Activated naive CD4-positive, alpha-beta T cell treated with anti-CD3 and anti-CD28 coated beads for 36 hours (primary cell): ENCODE results near the gene ESYT1. TPM values are rescaled to one million over a fixed set of nuclear protein-coding genes. Genes with fewer than 3 reads are reported as not detected.

Source experiments
- CTCF ChIA-PET: fragments of 350-600 bp; sonication (Branson Sonifier 250); formaldehyde crosslinking; loops from one replicate; lab custom pipeline; 2021; ENCODE audit warnings: antibody characterized with exemption; lab: Charles Lee
- DNase-seq: peaks from one replicate; pipeline ENCODE4 v3.0.0-alpha.2; 2020
- H3K27ac Mint-ChIP-seq: one replicate; pipeline ENCODE4 v1.8.0; 2021; ENCODE audit warnings: mild to moderate bottlenecking, mixed read lengths
- H3K27me3 Mint-ChIP-seq: one replicate; pipeline ENCODE4 v1.8.0; 2021; ENCODE audit warnings: low read depth, mixed read lengths
- H3K36me3 Mint-ChIP-seq: one replicate; pipeline ENCODE4 v1.8.0; 2021; ENCODE audit warnings: low read depth, mixed read lengths
- H3K4me1 Mint-ChIP-seq: one replicate; pipeline ENCODE4 v1.8.0; 2021; ENCODE audit warnings: low read depth, mixed read lengths
- H3K4me3 Mint-ChIP-seq: one replicate; pipeline ENCODE4 v1.8.0; 2021; ENCODE audit warnings: mild to moderate bottlenecking, moderate library complexity, mixed read lengths
- H3K9me3 Mint-ChIP-seq: one replicate; pipeline ENCODE4 v1.8.0; 2021; ENCODE audit warnings: mixed read lengths
- intact Hi-C: fragments of 100-400 bp; cut with micrococcal nuclease; formaldehyde crosslinking; loops from one replicate; pipeline ENCODE4 v1.15.1; 2023
- total RNA-seq, 2 experiments: library from RNA; stranded (reverse); gene quantifications; one replicate each; pipeline ENCODE4 v1.2.3, GENCODE V29; 2021

Gene ESYT1
- total RNA-seq, 2 experiments from 2014 or later: 87.4 to 88.9 TPM

GRCh38 chr12:56169229-56169759, 41.2 kb downstream of the ESYT1 start:
- intact Hi-C loops: no loop called here
- Mint-ChIP-seq H3K9me3 (no peaks in the 10 kb centered on the region), H3K36me3 (peaks cover 46% of the 10 kb centered on the region), H3K27ac (peak overlapping the region; percentile 33), H3K4me3 (no peak overlapping the region), H3K4me1 (no peaks in the 10 kb centered on the region), H3K27me3 (no peaks in the 10 kb centered on the region)
- DNase-seq: no peak
- CTCF ChIA-PET: interaction anchor here (0.6 to 0.7 kb wide), 2 partner anchors 42 to 115 kb away, joined by 3 to 4 read pairs; no protein-coding TSS in a partner anchor

GRCh38 chr12:56172839-56173238, 44.8 kb downstream of the ESYT1 start:
- CTCF ChIA-PET: interaction anchor here (1.0 kb wide), 1 partner anchor 55 kb away, joined by 3 read pairs; the partner anchor contains the start of gene ZC3H10
- H3K27me3 Mint-ChIP-seq: no peaks in the 10 kb centered on the region
- intact Hi-C loops: no loop called here
- no peaks in the 10 kb centered on the region for H3K4me1 Mint-ChIP-seq
- H3K9me3 Mint-ChIP-seq: no peaks in the 10 kb centered on the region
- H3K4me3 Mint-ChIP-seq: no peak overlapping the region
- DNase-seq: no peak
- H3K27ac Mint-ChIP-seq: no peak overlapping the region
- peaks cover 47% of the 10 kb centered on the region for H3K36me3 Mint-ChIP-seq

GRCh38 chr12:56178347-56178746, 50.3 kb downstream of the ESYT1 start:
- DNase-seq: no peak
- Mint-ChIP-seq H3K4me3 (no peak overlapping the region), H3K9me3 (no peaks in the 10 kb centered on the region), H3K27me3 (no peaks in the 10 kb centered on the region), H3K4me1 (no peaks in the 10 kb centered on the region), H3K36me3 (peaks cover 46% of the 10 kb centered on the region), H3K27ac (no peak overlapping the region)
- intact Hi-C loops: no loop called here
- CTCF ChIA-PET: interaction anchor here (0.7 to 1.4 kb wide), 3 partner anchors 11 to 16 kb away, joined by 3 to 6 read pairs (median 3); partner anchors contain the start of gene SMARCC2

GRCh38 chr12:56186957-56187356, 58.9 kb downstream of the ESYT1 start:
- Mint-ChIP-seq H3K9me3 (no peaks in the 10 kb centered on the region), H3K27ac (no peak overlapping the region)

GRCh38 chr12:56188131-56188777, 60.2 kb downstream of the ESYT1 start:
- H3K27me3 Mint-ChIP-seq: no peaks in the 10 kb centered on the region
- H3K36me3 Mint-ChIP-seq: peaks cover 17% of the 10 kb centered on the region
- peak overlapping the region; percentile 83 for H3K4me3 Mint-ChIP-seq
- peak; percentile 23 for DNase-seq
- H3K4me1 Mint-ChIP-seq: peaks cover 30% of the 10 kb centered on the region
- peak overlapping the region; percentile 80 for H3K27ac Mint-ChIP-seq
- CTCF ChIA-PET: interaction anchor here (0.6 to 4.7 kb wide), 23 partner anchors 7 to 455 kb away, joined by 3 to 86 read pairs (median 6); partner anchors contain the start of genes ANKRD52, COQ10A, ESYT1 and MYL6
- no peaks in the 10 kb centered on the region for H3K9me3 Mint-ChIP-seq
- intact Hi-C loops: loop anchor here (1.0 to 10.0 kb wide), 3 partner anchors 30 to 453 kb away; partner anchors contain the start of gene MYL6

More at GRCh38 chr12:56186957-56187356, 58.9 kb downstream of the ESYT1 start:
- Mint-ChIP-seq H3K27me3 (no peaks in the 10 kb centered on the region), H3K4me3 (peak overlapping the region; percentile 8), H3K4me1 (peaks cover 28% of the 10 kb centered on the region), H3K36me3 (peaks cover 17% of the 10 kb centered on the region)
- CTCF ChIA-PET: interaction anchor here (1.0 to 4.7 kb wide), 5 partner anchors 28 to 80 kb away, joined by 4 to 86 read pairs (median 20); partner anchors contain the start of genes COQ10A, ESYT1, MYL6 and RNF41
- intact Hi-C loops: loop anchor here (10.0 kb wide), 1 partner anchor 452 kb away; no protein-coding TSS in a partner anchor
- no peak for DNase-seq

GRCh38 chr12:56188778-56189098, 60.7 kb downstream of the ESYT1 start:
- H3K4me3 Mint-ChIP-seq: peak overlapping the region; percentile 83
- no peaks in the 10 kb centered on the region for H3K27me3 Mint-ChIP-seq
- peaks cover 17% of the 10 kb centered on the region for H3K36me3 Mint-ChIP-seq
- H3K27ac Mint-ChIP-seq: peak overlapping the region; percentile 80
- CTCF ChIA-PET: interaction anchor here (0.9 to 4.7 kb wide), 25 partner anchors 8 to 450 kb away, joined by 3 to 86 read pairs (median 6); partner anchors contain the start of genes ANKRD52, COQ10A, ESYT1 and MYL6
- H3K4me1 Mint-ChIP-seq: peaks cover 33% of the 10 kb centered on the region
- DNase-seq: peak; percentile 24
- intact Hi-C loops: loop anchor here (1.0 to 10.0 kb wide), 6 partner anchors 30 to 454 kb away; partner anchors contain the start of gene MYL6
- no peaks in the 10 kb centered on the region for H3K9me3 Mint-ChIP-seq

GRCh38 chr12:56189099-56189917, 61.2 kb downstream of the ESYT1 start, which contains the start of gene SMARCC2:
Gene SMARCC2 (minus strand): TSS chr12:56189483. CDS start chr12:56189461, 22 bp downstream.
- H3K27me3 Mint-ChIP-seq: no peaks in the 10 kb centered on the region
- H3K27ac Mint-ChIP-seq: peak within 1 kb of the TSS; percentile 92
- intact Hi-C loops: loop anchor here (1.0 to 10.0 kb wide), 5 partner anchors 63 to 455 kb away; no protein-coding TSS in a partner anchor
- H3K4me3 Mint-ChIP-seq: peak within 1 kb of the TSS; percentile 95
- CTCF ChIA-PET: interaction anchor here (0.8 to 4.7 kb wide), 35 partner anchors 8 to 451 kb away, joined by 3 to 86 read pairs (median 5); partner anchors contain the start of genes ANKRD52, COQ10A, ESYT1 and MYL6
- peak; percentile 93 for DNase-seq
- no peaks in the 10 kb centered on the region for H3K9me3 Mint-ChIP-seq
- H3K4me1 Mint-ChIP-seq: peaks cover 33% of the 10 kb centered on the region
- H3K36me3 Mint-ChIP-seq: peaks cover 16% of the 10 kb centered on the region

- Mint-ChIP-seq H3K4me1 (peaks cover 33% of the 10 kb centered on the region), H3K9me3 (no peaks in the 10 kb centered on the region), H3K27me3 (no peaks in the 10 kb centered on the region), H3K4me3 (peak overlapping the region; percentile 95), H3K36me3 (peaks cover 14% of the 10 kb centered on the region), H3K27ac (peak overlapping the region; percentile 92)
- DNase-seq: peak; percentile 88
- intact Hi-C loops: loop anchor here (1.0 to 10.0 kb wide), 7 partner anchors 64 to 455 kb away; partner anchors contain the start of genes PAN2 and TIMELESS
- CTCF ChIA-PET: interaction anchor here (0.6 to 4.7 kb wide), 33 partner anchors 9 to 452 kb away, joined by 3 to 86 read pairs (median 5); partner anchors contain the start of genes COQ10A, ESYT1, MYL6 and PA2G4
Measured at GRCh38 chr12:56189918-56190694, 62.0 kb downstream of the ESYT1 start.

GRCh38 chr12:56190695-56191155, 62.7 kb downstream of the ESYT1 start:
- Mint-ChIP-seq H3K27me3 (no peaks in the 10 kb centered on the region), H3K9me3 (no peaks in the 10 kb centered on the region), H3K4me1 (peaks cover 32% of the 10 kb centered on the region), H3K4me3 (peak overlapping the region; percentile 95), H3K36me3 (peaks cover 11% of the 10 kb centered on the region), H3K27ac (peak overlapping the region; percentile 92)
- intact Hi-C loops: loop anchor here (1.0 to 5.0 kb wide), 2 partner anchors 143 to 257 kb away; partner anchors contain the start of genes PAN2 and TIMELESS
- CTCF ChIA-PET: interaction anchor here (1.8 to 4.7 kb wide), 5 partner anchors 31 to 108 kb away, joined by 5 to 86 read pairs (median 22); partner anchors contain the start of genes COQ10A, ESYT1, RNF41 and ZC3H10
- DNase-seq: no peak

- intact Hi-C loops: loop anchor here (2.0 to 5.0 kb wide), 3 partner anchors 74 to 255 kb away; partner anchors contain the start of genes COQ10A, IL23A and TIMELESS
- no peak overlapping the region for H3K27ac Mint-ChIP-seq
- H3K4me1 Mint-ChIP-seq: peaks cover 18% of the 10 kb centered on the region
- H3K9me3 Mint-ChIP-seq: no peaks in the 10 kb centered on the region
- no peaks in the 10 kb centered on the region for H3K27me3 Mint-ChIP-seq
- H3K36me3 Mint-ChIP-seq: peaks cover 1% of the 10 kb centered on the region
- H3K4me3 Mint-ChIP-seq: no peak overlapping the region
- CTCF ChIA-PET: interaction anchor here (0.6 to 2.9 kb wide), 10 partner anchors 12 to 271 kb away, joined by 3 to 22 read pairs (median 5); partner anchors contain the start of genes ANKRD52, ESYT1, RNF41 and ZC3H10
- DNase-seq: no peak
Measured at GRCh38 chr12:56192582-56192981, 64.5 kb downstream of the ESYT1 start.
